ENCODE data around the gene TBC1D1. TPM values are rescaled to one million over a fixed set of nuclear protein-coding genes. Genes with fewer than 3 reads are reported as not detected.

Gene TBC1D1
- total RNA-seq, 1 donor: 66.6 TPM

GRCh38 chr4:38078590-38079421, 187.9 kb downstream of the TBC1D1 start:
- Histone ChIP-seq H3K4me1 (ENCODE audit: insufficient read depth, low read length) (peaks cover 53% of the 10 kb centered on the region), H3K36me3 (ENCODE audit: insufficient read depth, low read length) (no peaks in the 10 kb centered on the region), H3K9me3 (ENCODE audit: low read depth, low read length) (no peaks in the 10 kb centered on the region), H3K79me2 (ENCODE audit: insufficient read depth, low read length) (peaks cover 11% of the 10 kb centered on the region), H3K27ac (ENCODE audit: low read depth, low read length) (peak overlapping the region; percentile 89), H3K4me3 (ENCODE audit: insufficient read depth, low read length) (no peak overlapping the region), H3K27me3 (ENCODE audit: insufficient read depth, low read length) (no peaks in the 10 kb centered on the region), H3K4me2 (ENCODE audit: insufficient read depth, low read length) (peak overlapping the region; percentile 56), H4K20me1 (ENCODE audit: insufficient read depth, low read length) (no peaks in the 10 kb centered on the region), H2AFZ (ENCODE audit: low read length) (peak overlapping the region; percentile 59)
- TF ChIP-seq CTCF (IDR thresholded peaks at IDR 0.05; ENCODE audit: extremely low read depth, low read depth, low read length): no peak
- DNase-seq (ENCODE audit: insufficient read length, low spot score, missing footprints): no peak

GRCh38 chr4:38080061-38080974, 189.4 kb downstream of the TBC1D1 start:
- no peak for DNase-seq (ENCODE audit: insufficient read length, low spot score, missing footprints)
- peaks cover 11% of the 10 kb centered on the region for H3K79me2 ChIP-seq (ENCODE audit: insufficient read depth, low read length)
- H2AFZ ChIP-seq (ENCODE audit: low read length): no peak overlapping the region
- no peaks in the 10 kb centered on the region for H3K9me3 ChIP-seq (ENCODE audit: low read depth, low read length)
- H3K4me2 ChIP-seq (ENCODE audit: insufficient read depth, low read length): no peak overlapping the region
- no peak for TF ChIP-seq CTCF (IDR thresholded peaks at IDR 0.05; ENCODE audit: extremely low read depth, low read depth, low read length)
- H4K20me1 ChIP-seq (ENCODE audit: insufficient read depth, low read length): no peaks in the 10 kb centered on the region
- no peaks in the 10 kb centered on the region for H3K36me3 ChIP-seq (ENCODE audit: insufficient read depth, low read length)
- H3K27me3 ChIP-seq (ENCODE audit: insufficient read depth, low read length): no peaks in the 10 kb centered on the region
- peak overlapping the region; percentile 89 for H3K27ac ChIP-seq (ENCODE audit: low read depth, low read length)
- no peak overlapping the region for H3K4me3 ChIP-seq (ENCODE audit: insufficient read depth, low read length)
- peaks cover 60% of the 10 kb centered on the region for H3K4me1 ChIP-seq (ENCODE audit: insufficient read depth, low read length)

- H2AFZ ChIP-seq (ENCODE audit: low read length): no peak overlapping the region
- no peaks in the 10 kb centered on the region for H3K36me3 ChIP-seq (ENCODE audit: insufficient read depth, low read length)
- no peaks in the 10 kb centered on the region for H3K27me3 ChIP-seq (ENCODE audit: insufficient read depth, low read length)
- H3K79me2 ChIP-seq (ENCODE audit: insufficient read depth, low read length): peaks cover 9% of the 10 kb centered on the region
- DNase-seq (ENCODE audit: insufficient read length, low spot score, missing footprints): no peak
- H3K4me3 ChIP-seq (ENCODE audit: insufficient read depth, low read length): no peak overlapping the region
- H3K4me1 ChIP-seq (ENCODE audit: insufficient read depth, low read length): peaks cover 68% of the 10 kb centered on the region
- no peaks in the 10 kb centered on the region for H3K9me3 ChIP-seq (ENCODE audit: low read depth, low read length)
- no peaks in the 10 kb centered on the region for H4K20me1 ChIP-seq (ENCODE audit: insufficient read depth, low read length)
- H3K27ac ChIP-seq (ENCODE audit: low read depth, low read length): peak overlapping the region; percentile 94
- TF ChIP-seq CTCF (IDR thresholded peaks at IDR 0.05; ENCODE audit: extremely low read depth, low read depth, low read length): no peak
- no peak overlapping the region for H3K4me2 ChIP-seq (ENCODE audit: insufficient read depth, low read length)
Measured at GRCh38 chr4:38082021-38082420, 191.1 kb downstream of the TBC1D1 start.

All from osteoblast (primary cell).